Measurements from ENCODE around the gene CELF1.

CELF1 gene

DNA sequence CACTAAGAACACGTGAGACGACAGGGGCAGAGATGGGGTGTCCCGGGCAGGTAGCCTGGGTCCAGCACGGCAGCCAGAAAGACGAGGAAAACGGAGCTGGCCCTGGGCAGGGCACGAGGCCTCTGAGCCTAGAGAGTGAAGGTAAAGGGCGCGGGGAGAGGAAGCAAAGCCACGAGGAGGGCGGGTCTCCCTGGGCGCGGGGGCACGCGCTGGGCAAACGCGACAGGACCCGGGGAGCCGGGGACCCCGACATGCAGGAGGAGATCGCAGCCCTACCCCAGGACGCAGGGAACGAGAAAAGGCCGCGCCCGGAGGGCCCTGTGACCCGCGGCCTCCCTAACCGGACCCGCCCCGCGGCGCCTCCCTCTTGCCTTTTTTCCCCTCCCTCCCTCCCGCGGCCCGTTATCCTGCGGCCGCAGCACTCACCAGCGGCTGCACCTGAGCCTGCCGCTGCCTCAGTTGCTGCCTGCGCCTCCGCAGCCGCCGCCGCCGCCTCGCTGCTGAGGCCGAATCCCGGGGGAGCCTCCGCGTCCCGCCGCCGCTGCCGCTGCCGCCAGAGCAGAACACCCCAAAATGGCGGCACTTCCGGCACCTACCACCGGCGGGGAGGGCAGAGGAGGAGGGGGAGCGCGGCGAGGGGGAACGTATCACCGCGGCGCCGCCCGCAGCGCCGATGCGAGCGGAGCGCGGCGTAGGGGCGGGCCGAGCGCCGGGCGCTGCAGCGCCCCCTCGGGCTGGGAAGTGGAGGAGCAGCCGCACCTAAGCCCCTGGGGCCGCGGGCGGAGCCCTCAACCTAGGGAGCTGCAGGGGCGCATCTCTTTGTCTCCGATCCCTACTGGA is at the start of gene CELF1:
CELF1 (minus strand) TSS at position 567 of the 840 bp plus-strand sequence. CDS start 53,609 bp downstream, outside the sequence.
- peak; percentile 92 for DNase-seq

DNA sequence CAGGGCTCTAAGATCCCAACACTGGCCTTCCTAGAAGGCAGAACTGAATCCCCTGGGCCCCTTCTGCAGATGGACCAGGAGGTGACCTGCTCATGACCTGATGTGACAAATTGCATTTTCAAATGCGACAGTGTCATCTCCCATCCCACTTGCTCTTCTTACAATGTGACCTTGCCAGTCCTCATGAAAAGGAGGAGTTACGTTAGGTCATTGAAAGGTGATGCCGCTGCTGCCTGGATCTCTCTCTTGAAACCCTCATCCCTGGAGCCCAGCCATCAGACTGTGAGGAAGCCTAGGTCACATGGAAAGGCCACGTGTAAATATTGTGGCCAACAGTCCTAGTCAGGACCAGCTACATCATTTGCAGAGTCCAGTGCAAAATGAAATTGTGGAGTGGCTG is 47.0 kb upstream of the CELF1 start:
- DNase-seq = no peak

DNA sequence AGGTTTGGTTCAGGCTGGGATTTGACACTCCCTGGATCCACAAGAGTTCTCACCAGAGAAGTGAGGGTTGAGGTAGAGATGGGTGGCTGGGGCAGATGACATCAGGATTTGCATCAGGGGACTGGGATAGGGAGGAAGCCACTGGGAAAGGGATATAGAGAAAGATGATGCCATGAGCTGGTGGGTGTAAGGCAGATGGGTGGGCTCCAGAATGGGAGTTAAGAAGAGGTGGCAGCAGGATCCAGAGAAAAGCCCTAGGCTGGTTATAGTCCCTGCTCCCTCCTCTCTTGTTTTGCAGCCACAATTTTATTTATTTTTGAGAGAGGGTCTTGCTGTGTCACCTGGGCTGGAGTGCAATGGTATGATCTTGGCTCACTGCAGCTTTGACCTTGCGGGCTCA is 43.0 kb upstream of the CELF1 start:
- DNase-seq = no peak

DNA sequence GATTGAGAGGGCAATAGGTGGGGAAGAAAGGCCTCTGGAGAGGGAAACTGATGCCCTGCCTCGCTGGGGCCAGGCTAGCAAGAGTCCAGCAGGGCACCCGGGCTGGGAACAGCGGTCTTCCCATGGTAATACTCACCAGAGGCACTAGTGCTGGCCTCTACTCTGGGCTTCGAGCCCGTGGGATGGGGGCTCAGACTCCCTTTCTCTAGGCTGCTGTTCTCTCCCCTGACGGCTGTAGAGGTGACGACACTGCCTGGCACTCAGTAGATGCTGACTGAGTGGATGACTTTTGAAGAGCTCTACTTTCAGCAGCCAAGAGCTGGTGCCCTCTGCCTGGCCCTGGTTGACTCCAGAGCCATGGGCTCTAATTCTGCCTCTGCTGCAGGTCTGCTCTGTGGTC is 42.1 kb upstream of the CELF1 start:
- DNase-seq = no peak

DNA sequence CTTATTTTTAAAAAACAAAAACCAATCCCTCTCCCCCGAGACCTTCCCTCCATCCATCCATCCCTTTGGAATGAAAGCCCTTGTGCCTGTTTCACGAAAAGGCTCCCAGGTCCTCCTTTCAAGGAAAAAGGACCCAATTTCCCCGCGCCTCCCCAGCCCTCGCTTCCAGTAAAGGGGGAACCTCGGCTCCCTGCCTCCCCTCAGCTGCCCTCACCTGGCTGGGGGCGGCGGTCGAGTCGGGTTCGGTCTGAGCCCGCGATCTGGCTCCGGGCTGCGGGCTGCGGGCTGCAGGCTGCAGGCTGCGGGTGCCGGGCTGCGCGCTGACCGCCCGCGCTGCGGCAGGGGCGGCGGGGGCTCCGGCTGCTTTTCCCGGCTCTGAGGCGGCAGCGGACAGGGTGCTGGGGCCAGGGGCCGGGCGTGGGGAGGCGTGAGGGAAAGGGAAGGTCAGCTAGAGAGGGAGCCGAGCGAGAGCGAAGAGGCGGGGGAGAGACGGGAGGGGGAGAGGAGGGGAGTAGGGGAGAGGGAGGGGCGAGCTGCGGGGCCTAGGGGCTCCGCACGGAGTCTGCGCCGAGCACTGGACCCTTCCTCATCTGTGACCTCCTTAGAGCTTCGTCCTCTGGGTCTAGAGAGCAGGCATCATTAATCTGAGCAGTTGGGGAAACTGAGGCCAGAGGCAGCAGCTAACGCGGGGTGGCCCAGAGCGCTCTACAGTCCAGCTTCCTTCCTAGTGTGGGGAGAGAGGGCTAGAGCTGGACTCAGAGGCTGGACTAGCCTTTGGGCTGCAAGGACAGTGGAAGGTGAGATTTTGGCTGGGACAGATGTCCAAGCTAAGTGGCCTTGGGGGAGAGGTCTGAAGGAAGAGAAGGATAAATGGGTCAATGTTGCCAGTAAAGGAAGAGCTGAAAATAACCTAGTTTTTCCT is 41.3 kb upstream of the CELF1 start, which contains the start of gene C1QTNF4:
C1QTNF4 (minus strand) TSS at position 478 of the 922 bp plus-strand sequence. CDS start 3,601 bp downstream, outside the sequence.
- DNase-seq = no peak

DNA sequence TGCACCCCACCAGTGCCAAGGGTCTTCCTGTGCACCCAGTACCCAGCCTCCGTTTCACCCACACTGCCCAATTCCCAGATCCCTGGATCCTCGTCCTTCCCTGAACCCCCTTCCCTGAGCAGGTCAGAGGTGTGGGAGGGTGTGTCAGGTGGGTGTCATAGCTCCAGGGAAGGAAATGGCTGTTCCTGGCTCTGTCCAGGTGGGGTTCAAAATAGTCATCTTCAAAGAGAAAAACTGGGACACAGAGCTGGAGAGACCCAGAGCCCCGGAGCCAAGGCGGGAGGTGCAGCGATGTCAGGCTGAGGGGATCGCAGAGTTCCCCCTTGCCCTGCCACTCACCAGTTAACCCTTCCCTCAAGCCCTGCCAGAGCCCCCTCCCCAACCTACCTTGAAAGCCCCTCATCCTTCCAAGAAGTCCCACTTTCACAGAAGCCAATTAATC is 40.6 kb upstream of the CELF1 start:
- DNase-seq = no peak

DNA sequence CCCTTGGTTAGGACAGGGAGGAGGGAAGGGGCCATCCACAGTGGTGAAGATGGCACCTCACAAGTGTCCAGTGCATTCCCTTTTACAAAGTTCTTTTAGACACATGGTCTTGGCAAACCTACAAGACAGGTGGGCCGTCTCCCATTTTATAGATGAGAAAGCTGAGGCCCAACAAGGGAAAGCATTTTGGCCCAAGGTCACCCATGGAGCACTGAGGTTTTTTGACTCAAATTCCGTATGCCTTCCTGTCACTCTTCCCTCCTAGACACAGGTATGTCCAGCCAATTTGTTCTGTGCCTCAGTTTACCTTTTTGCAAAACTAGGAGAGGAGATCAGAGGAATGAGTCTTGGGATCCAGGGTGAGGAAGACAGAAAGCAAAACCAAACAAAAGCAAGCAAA is 40.0 kb upstream of the CELF1 start:
- no peak for DNase-seq

DNA sequence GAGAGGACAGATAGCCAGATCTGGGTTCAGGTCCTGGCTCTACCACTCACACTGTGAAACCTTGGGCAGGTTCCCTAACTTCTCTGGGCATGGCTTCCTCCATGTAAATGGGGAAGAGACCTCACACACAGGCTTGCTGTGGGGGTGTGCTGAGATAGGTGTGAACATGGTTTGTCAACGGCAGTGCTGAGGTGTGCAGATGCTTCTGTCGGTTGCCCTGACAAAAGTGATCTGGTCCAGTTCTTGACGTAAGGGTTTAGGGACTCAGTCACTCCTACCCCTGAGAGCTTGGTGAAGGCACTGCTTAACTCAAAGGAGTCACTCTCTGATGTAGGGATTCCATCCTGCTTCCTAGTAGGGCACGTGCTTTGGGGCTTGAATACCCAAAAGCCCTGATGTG is 39.3 kb upstream of the CELF1 start:
- no peak for DNase-seq

DNA sequence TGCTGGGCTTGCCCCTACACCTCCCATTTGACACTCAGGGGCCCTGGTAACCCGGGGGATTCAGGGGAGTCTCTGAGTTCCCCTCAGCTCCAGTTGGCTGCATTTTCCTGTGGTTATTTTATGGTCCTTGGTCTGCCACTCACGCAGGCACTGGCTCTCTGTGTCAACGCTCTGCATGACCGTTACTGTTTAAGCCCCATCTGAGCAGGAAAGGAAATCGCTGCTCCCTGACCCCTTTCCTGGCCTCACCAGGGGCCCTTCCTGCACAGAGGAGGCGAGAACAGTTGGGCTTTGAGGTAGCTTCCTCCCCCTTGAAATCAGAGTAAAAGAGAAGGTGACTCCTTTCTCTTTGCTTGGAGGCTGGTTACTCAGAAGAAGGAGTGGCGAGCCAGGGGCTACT is 38.8 kb upstream of the CELF1 start:
- no peak for DNase-seq

DNA sequence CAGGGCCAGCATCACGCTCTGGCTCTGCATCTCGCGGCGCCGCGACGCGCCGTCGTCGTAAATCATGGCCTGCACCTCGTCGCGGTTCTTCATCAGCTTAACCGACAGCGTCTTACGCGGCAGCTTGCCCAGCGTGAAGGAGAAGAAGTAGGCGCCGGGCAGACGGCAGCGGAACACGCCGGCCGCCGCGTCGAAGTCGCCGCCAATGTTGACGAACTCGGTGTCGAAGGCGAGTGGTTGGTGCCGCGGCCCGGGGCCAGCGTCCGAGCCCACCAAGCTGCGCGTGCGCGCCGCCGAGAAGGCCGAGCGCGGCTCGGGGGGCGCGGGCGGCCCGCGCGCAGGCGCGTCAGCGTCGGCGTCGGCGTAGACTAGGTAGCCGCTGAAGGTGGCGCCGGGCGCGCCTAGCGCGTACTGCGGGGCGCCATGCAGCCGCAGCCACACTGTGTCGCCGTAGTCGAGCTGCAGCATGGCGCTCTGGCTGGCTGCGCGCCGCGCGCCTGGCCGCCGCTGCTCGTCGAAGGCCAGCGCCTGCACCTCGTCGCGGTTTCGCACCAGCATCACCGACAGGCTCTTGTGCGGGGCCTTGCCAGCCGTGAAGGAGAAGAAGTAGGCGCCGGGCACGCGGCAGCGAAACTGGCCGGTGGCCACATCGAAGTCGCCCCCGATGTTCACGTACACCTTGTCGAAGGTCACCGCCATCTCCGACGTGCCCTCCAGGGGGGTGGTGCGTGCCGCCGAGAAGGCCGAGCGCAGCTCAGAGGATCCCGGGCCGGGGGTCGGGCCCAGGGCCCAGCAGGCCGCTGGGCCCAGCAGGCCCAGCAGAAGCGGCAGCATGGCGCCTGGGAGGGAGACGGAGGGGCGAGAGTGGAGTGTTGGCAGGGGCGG is 37.3 kb upstream of the CELF1 start:
- no peak for DNase-seq

DNA sequence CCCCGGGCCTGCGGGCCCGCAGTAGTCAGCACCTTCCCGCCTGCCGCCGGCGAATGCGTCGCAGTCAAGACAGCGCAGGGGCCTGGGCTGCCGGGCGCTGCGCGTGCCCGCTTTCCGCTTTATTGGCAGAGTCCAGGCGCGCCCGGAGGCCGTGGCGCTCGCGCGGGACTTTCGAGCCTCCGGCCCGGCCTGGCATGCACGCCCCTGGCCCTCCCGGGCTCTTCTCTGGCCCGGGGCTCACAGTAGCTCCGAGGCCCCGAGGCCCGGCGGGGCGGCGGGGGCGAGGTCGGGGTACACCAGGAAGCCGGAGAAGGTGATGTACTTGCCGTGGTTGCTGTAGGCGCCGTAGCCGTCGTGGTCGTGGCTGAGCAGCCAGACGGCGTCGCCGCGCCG is 36.6 kb upstream of the CELF1 start:
- no peak for DNase-seq

DNA sequence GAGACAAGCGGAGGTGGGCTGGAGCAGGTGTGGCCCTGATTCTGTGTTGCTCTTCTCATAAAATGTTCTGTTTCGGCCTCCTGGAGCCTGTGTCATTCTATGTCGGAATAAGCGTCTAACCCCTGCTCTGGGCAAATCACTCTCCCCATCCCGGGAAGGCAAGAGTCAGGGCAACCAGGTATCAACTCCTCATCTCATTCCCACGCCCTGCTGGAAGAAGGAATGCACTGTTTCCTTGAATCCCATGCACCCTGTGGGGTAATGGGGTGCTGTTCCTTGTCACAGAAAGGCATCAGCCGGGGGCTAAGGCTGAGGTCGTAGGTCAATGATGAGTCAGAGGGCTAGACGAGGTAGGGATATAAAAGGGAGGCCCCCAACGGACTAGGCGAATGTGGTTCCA is 36.2 kb upstream of the CELF1 start:
- DNase-seq = no peak

DNA sequence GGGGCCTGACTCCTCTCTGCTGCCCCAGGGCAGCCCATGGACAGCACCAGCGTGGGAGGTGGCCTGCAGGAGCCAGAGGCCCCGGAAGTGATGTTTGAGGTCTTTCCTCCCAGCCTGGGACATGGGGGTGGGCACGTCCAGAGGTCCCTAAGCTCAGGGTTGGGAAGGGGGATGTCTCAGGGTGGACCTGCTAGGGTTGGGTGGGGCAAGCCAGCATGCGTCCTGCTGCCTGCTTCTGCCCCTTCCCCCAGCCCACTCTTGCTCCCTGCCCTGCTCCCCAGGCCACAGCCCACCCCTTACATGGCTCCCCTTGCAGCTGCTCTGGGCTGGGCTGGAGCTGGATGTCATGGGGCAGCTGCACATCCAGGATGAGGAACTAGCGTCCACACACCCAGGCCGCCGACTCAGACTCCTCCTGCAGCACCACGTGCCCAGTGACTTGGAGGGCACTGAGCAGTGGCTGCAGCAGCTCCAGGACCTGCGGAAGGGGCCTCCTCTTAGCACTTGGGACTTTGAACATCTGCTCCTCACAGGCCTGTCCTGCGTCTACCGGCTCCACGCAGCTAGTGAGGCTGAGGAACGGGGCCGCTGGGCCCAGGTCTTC is 34.9 kb upstream of the CELF1 start:
- DNase-seq = no peak

DNA sequence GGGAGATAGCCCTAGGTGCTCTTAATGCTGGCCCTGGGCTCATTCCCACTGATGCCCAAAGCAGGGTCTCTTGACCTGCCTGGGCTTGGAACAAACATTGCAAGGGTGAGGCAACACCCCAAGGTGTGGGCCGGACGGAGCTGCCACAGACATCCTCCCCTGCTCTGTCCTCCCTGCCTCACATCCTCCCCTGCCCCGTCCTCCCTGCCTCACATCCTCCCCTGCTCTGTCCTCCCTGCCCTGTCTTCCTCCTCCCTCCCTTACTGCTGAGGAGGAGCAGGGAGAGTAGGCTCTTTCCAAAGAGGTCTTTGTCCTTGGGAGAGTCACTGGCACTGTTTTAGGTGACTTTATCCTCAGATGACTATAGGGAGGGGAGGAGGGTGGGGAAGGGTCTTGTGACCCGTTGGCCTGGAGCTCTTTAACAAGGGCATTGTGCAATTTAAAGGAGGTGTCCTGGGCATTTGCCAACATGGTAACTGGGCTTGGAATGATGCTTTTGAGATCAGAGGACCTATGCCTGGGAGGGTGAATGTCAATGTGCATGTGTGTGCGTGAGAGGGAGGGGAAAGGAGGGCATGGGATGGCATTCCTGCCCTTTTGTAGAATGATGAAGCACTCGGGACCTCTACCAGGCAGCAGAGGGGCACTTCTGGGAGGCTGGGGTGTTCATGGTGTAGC is 34.2 kb upstream of the CELF1 start:
- no peak for DNase-seq

DNA sequence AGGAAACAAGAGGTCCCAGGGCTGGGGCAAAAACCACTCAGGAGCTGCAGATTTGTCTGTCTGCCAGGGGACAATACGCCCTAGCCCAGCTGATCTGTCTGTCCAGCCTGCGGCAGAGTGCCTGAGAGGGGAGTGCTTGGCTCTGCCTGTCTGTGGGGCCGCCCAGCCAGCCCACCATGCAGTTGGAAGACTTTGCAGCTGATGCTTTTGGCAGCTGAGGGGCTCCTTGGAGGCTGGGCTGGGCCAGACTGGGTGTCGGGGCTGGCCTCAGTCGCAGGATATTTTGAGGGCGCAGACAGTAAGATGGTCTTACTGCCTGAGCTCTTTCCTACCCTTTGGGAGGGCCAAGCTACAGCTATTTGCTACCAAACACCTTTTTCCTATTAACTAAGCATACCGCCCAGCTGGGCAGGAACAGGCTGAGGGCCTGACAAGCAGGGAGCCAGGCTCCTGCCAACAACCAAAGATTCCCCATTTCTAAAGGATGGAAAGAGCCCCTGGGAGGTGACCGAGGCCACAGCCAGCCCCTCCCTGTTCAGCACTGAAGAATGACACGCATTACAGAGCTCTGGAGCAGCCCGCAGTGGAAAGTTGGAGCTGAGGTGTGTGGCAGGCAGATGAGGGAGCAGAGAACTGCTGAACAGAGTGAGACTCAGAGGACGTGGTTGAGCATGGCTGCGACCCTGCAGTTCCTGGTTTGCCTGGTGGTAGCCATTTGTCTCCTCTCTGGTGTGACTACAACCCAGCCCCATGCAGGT is 33.3 kb upstream of the CELF1 start, which contains the start of gene FAM180B:
FAM180B (plus strand) TSS at position 581 of the 758 bp plus-strand sequence; CDS start at position 672, 91 bp downstream.
- no peak for DNase-seq

DNA sequence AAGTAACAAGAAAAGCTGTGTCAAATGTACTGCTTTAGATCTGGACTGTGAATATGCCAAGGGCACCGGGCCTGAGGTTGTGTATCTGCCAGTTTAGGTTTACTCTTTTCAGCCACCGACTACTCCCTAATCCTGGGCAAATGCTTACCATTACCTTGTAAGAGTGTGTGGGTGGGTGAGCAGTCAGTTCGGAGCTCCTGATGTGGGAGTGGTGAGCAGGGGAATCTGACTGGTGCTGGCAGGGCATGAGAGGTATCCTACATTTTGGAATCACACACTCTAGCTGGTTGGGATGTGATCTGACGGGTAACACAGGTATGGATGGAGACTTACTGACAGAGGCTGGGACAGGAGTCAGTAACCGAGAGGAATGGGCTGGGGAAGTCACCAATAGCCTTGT is 30.9 kb upstream of the CELF1 start:
- no peak for DNase-seq

DNA sequence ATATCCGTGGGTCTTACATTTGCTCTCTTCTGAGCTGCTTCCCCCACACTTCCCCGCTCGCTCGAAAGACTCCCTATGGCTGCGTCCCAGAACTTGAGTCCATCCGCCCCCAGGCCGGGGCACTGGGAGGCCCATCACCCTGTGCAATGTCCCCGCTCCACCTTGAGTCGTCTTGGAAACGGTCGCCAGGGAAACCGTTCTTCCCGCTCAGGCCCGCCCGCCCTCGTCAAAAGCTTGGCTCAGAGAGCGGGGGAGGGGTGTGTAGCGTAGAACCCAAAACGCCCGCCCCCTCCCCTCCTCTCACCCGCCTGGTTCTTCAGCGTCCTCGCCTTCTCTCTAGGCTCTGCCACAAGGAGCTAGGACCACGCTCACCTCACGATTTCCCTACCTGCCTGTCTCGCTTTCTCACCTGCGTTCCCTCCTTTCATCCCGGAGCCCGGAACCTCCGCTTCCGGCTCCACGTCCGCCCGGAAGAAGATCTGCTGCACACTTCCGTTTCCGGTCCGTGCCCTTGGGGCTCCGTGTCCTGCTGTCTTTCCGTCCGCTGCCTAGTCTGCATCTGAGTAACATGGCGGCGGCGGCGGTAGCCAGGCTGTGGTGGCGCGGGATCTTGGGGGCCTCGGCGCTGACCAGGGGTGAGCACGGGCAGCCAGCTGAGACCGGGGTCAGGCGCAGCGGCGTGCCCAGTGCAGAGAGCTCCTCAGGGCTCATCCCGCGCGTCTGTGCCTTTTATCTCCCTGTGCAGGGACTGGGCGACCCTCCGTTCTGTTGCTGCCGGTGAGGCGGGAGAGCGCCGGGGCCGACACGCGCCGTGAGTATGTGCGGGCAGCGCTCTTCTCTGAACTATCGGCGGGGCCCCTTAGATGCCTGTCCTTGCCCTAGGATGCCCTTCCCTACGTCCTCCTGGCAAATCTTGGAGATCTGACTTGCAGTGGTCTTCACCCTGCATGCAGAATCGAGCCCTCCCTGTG is 25.9 kb upstream of the CELF1 start, which contains the start of the genes KBTBD4 and NDUFS3:
KBTBD4 (minus strand) TSS at position 447 of the 971 bp plus-strand sequence; CDS start at position 428, 19 bp downstream.
NDUFS3 (plus strand) TSS at position 551 of the 971 bp plus-strand sequence; CDS start at position 569, 18 bp downstream.
- peak; percentile 84 for DNase-seq

DNA sequence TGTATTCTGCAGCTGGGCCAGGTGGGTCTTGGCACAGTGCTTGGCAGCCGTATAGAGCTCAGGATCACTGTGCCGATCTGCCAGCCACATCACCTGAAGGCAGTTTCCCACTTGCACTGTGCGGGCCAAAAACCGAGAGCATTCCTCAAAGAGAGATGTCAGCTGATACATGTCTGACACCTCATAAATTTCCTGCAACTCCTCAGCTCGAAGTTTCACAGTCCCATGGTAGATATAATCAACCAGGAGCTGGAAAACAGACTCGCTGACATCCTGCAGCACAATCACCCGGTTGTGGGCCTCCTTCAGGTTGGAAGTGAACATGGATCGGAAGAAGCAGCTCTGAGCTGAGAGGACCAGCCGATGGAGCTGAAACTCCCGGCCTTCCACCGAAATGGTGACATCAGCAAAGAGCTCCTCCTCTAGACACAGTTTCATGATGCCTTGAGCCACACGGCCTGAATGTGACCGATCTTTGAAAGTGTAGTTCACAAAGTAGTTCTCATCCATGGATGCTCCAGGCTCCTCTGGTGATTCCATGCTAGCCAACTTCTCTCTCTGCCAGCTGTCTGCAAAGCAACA is 24.6 kb upstream of the CELF1 start:
- no peak for DNase-seq

DNA sequence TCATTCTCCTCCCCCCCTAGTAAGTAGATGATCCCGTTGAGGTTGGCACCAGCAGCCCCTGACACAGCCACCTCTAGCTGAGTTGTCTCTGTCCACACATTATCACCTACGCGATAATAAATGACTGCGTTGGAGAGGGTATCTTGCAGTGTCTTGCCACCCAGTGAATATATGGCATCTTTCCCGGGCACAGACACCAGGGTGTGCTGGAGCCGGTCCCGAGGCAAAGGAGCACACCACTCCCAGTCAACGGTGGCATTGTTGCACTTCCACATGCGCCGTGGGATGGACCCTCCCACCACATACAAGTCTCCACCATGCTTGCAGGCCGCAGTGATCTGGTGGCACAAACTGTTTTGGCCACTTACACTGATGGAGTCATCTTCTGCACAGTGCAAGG is 20.4 kb upstream of the CELF1 start:
- DNase-seq = no peak
